GM23338 (cell line): ENCODE data around the gene PSMD12. TPM values are rescaled to one million over a fixed set of nuclear protein-coding genes. Genes with fewer than 3 reads are reported as not detected.
A peak's percentile ranks its signal among the peaks of the same experiment; 100 is the strongest.

Source experiments
- ATAC-seq: fragments of 200-7000 bp; cut with Tn5 transposase; 3 replicates; pipeline ENCODE4 v1.9.1; 2020
- DNase-seq: peaks from one replicate; pipeline ENCODE4 v3.0.0-alpha.2; 2015; ENCODE audit warnings: low spot score
- H2AFZ ChIP-seq: fragments of 200-600 bp; sonication (generic); 2 replicates; pipeline ENCODE4 v1.8.0; 2016; ENCODE audit warnings: antibody characterized with exemption, mild to moderate bottlenecking, moderate library complexity
- H3F3A ChIP-seq: fragments of 200-600 bp; sonication (generic); replicated peaks from 2 replicates; pipeline ENCODE4 v1.8.0; 2017; ENCODE audit warnings: antibody characterized with exemption, mixed run types, low read depth
- H3K27ac ChIP-seq: fragments of 200-600 bp; sonication (generic); 2 replicates; pipeline ENCODE4 v1.6.1; 2016; ENCODE audit warnings: low read depth
- H3K27me3 ChIP-seq: fragments of 200-600 bp; sonication (generic); 2 replicates; pipeline ENCODE4 v1.8.0; 2016; ENCODE audit warnings: mild to moderate bottlenecking, mixed run types, moderate library complexity; ENCODE audit not compliant: insufficient read depth
- H3K36me3 ChIP-seq: fragments of 200-600 bp; sonication (generic); 2 replicates; pipeline ENCODE4 v1.8.0; 2016; ENCODE audit warnings: mild to moderate bottlenecking; ENCODE audit not compliant: insufficient read depth
- H3K4me1 ChIP-seq: fragments of 200-600 bp; sonication (generic); 2 replicates; pipeline ENCODE4 v1.8.0; 2016; ENCODE audit warnings: mild to moderate bottlenecking, moderate library complexity; ENCODE audit not compliant: insufficient read depth
- H3K4me2 ChIP-seq: fragments of 200-600 bp; sonication (generic); 2 replicates; pipeline ENCODE4 v1.7.1; 2017; ENCODE audit warnings: mixed run types
- H3K4me3 ChIP-seq: fragments of 200-600 bp; sonication (generic); 2 replicates; pipeline ENCODE4 v1.6.1; 2016; ENCODE audit warnings: mixed run types
- H3K79me2 ChIP-seq: fragments of 200-600 bp; sonication (generic); replicated peaks from 2 replicates; pipeline ENCODE4 v1.8.0; 2017; ENCODE audit warnings: mild to moderate bottlenecking; ENCODE audit not compliant: insufficient read depth
- H3K9me2 ChIP-seq: fragments of 200-600 bp; sonication (generic); 2 replicates; pipeline ENCODE4 v1.8.0; 2017; ENCODE audit not compliant: insufficient read depth
- H4K20me1 ChIP-seq: fragments of 200-600 bp; sonication (generic); replicated peaks from 2 replicates; pipeline ENCODE4 v1.8.0; 2017; ENCODE audit warnings: mild to moderate bottlenecking; ENCODE audit not compliant: insufficient read depth
- H3K27ac Mint-ChIP-seq: 2 replicates; pipeline ENCODE4 v1.8.0; 2020; ENCODE audit warnings: inconsistent platforms, mild to moderate bottlenecking, moderate library complexity, mixed read lengths
- H3K27me3 Mint-ChIP-seq: 3 replicates; pipeline ENCODE4 v1.8.0; 2022; ENCODE audit warnings: low read depth, mild to moderate bottlenecking, moderate library complexity, mixed read lengths, inconsistent platforms; ENCODE audit not compliant: insufficient read depth, poor library complexity
- H3K36me3 Mint-ChIP-seq: 3 replicates; pipeline ENCODE4 v1.8.0; 2021; ENCODE audit warnings: low read depth, mild to moderate bottlenecking, inconsistent platforms, moderate library complexity, mixed read lengths
- H3K4me1 Mint-ChIP-seq: 3 replicates; pipeline ENCODE4 v1.8.0; 2020; ENCODE audit warnings: mild to moderate bottlenecking, inconsistent platforms, mixed read lengths
- H3K4me3 Mint-ChIP-seq: 3 replicates; pipeline ENCODE4 v1.8.0; 2021; ENCODE audit warnings: moderate library complexity, mild to moderate bottlenecking, inconsistent platforms, mixed read lengths
- H3K9me3 Mint-ChIP-seq: 3 replicates; pipeline ENCODE4 v1.8.0; 2020; ENCODE audit warnings: moderate library complexity, mild to moderate bottlenecking, inconsistent platforms, mixed read lengths
- CREB1 ChIP-seq: fragments of 250-450 bp; sonication (Bioruptor Pico); IDR thresholded peaks from 2 replicates; pipeline ENCODE4 v1.5.0; 2020; ENCODE audit warnings: low read depth, mild to moderate bottlenecking, moderate library complexity
- CTCF ChIP-seq, 2 experiments: fragments of 200-600 bp in 1 of 2; sonication (generic) in 1 of 2; conservative IDR thresholded peaks; 2 replicates each; pipeline versions ENCODE4 v1.5.1 to v1.6.1; 2016 to 2017; ENCODE audit warnings: antibody characterized with exemption in 2 of 2, low read depth in 2 of 2, mild to moderate bottlenecking in 2 of 2, moderate library complexity in 1 of 2
- EZH2 ChIP-seq: fragments of 200-600 bp; sonication (generic); IDR thresholded peaks from one replicate; pipeline ENCODE4 v1.8.0; 2017; ENCODE audit warnings: antibody characterized with exemption, mild to moderate bottlenecking, low read depth; ENCODE audit not compliant: unreplicated experiment
- JUNB ChIP-seq: IDR thresholded peaks from one replicate; pipeline ENCODE4 v1.6.1; 2016; ENCODE audit warnings: antibody characterized with exemption; ENCODE audit not compliant: unreplicated experiment
- NANOG ChIP-seq: IDR thresholded peaks from 2 replicates; pipeline ENCODE4 v1.6.1; 2016; ENCODE audit warnings: antibody characterized with exemption, borderline replicate concordance
- STAT1 ChIP-seq: IDR thresholded peaks from one replicate; pipeline ENCODE4 v1.6.1; 2016; ENCODE audit warnings: antibody characterized with exemption; ENCODE audit not compliant: unreplicated experiment
- ZNF114 ChIP-seq: fragments of 250-450 bp; sonication (Bioruptor Pico); IDR thresholded peaks from 2 replicates; pipeline ENCODE4 v1.5.0; 2020; ENCODE audit warnings: mild to moderate bottlenecking, moderate library complexity
- ZNF331 ChIP-seq: fragments of 250-450 bp; sonication (Bioruptor Pico); IDR thresholded peaks from 2 replicates; pipeline ENCODE4 v1.5.0; 2020; ENCODE audit warnings: low read depth, mild to moderate bottlenecking, moderate library complexity
- ZNF462 ChIP-seq: fragments of 250-450 bp; sonication (Bioruptor Pico); IDR thresholded peaks from 2 replicates; pipeline ENCODE4 v1.5.0; 2020; ENCODE audit warnings: mild to moderate bottlenecking, moderate library complexity
- polyA plus RNA-seq: library from polyadenylated mRNA; unstranded; fragments of >200 nt; fragmentation: Nextera tagmentation; extraction: Ambion mirVana; gene quantifications from 2 replicates; pipeline ENCODE4 v1.2.1, GENCODE V29; 2016
- total RNA-seq: library from RNA; depleted of rRNA; stranded (reverse); fragments of >200 nt; shearing (Covaris generic); gene quantifications from 2 replicates; pipeline ENCODE4 v1.2.3, GENCODE V29; 2014

PSMD12 gene
- total and polyA plus RNA-seq, 2 experiments from 2014 or later, result 73.7 to 146 TPM

GRCh38 chr17:67386965-67387551 lies 20.7 kb upstream of the PSMD12 start:
- 0 out of 2 replicates have a peak overlapping the region, but pooled peaks have one; percentile 26 for H3K27ac Mint-ChIP-seq
- H3K27me3 Mint-ChIP-seq, result peaks cover 2% of the 10 kb centered on the region
- peak; percentile 91 for DNase-seq

More at GRCh38 chr17:67386965-67387551, 20.7 kb upstream of the PSMD12 start:
- Histone ChIP-seq H3F3A (0 out of 2 replicates have a peak, but pooled peaks cover 5% of the 10 kb centered on the region), H3K4me2 (no peak overlapping the region), H4K20me1 (peaks cover 20% of the 10 kb centered on the region; the same call in 1 of the 2 replicates), H3K9me2 (no peaks in the 10 kb centered on the region), H3K4me3 (no peak overlapping the region), H3K36me3 (no peaks in the 10 kb centered on the region), H3K27ac (peak overlapping the region; percentile 80), H3K27me3 (no peaks in the 10 kb centered on the region), H3K4me1 (0 out of 2 replicates have a peak, but pooled peaks cover 8% of the 10 kb centered on the region), H3K79me2 (peaks cover 100% of the 10 kb centered on the region), H2AFZ (no peak overlapping the region)
- no peak overlapping the region; the same call in 2 of the 3 replicates for H3K4me3 Mint-ChIP-seq
- H3K4me1 Mint-ChIP-seq, result peaks cover 17% of the 10 kb centered on the region
- H3K9me3 Mint-ChIP-seq, result no peaks in the 10 kb centered on the region
- TF ChIP-seq CTCF (conservative IDR thresholded peaks at IDR 0.05; ENCODE audit: low read depth in 2 of 2), result peak; percentile 96 to 100
- no peak for TF ChIP-seq ZNF114 (CRISPR knock-in tag)
- TF ChIP-seq EZH2, result no peak
- no peak for TF ChIP-seq ZNF462 (CRISPR knock-in tag)
- TF ChIP-seq ZNF331, result no peak
- no peak for TF ChIP-seq CREB1 (CRISPR knock-in tag)
- TF ChIP-seq STAT1, result no peak
- TF ChIP-seq NANOG, result no peak
- no peak for TF ChIP-seq JUNB
- peak; percentile 93 for ATAC-seq
- H3K36me3 Mint-ChIP-seq, result peaks cover 28% of the 10 kb centered on the region
